Measurements from ENCODE around the gene HBS1L. TPM values are rescaled to one million over a fixed set of nuclear protein-coding genes. Genes with fewer than 3 reads are reported as not detected.

The HBS1L gene
- total RNA-seq, 1 experiment from 2014 or later = 89.4 TPM

- no peak for TF ChIP-seq CTCF (IDR thresholded peaks at IDR 0.05 in 2 of 3, conservative IDR thresholded peaks at IDR 0.05 in 1 of 3; ENCODE audit: borderline replicate concordance in 1 of 3, insufficient read depth in 1 of 3, low read depth in 2 of 3, low read length in 2 of 3)
These were observed 33.1 kb downstream of the HBS1L start (continued) for GRCh38 chr6:135021310-135022049.

GRCh38 chr6:135018941-135019340 lies 35.7 kb downstream of the HBS1L start:
- ChIA-PET CTCF (no interaction called here), RAD21 (ENCODE audit: low non-redundant PET in 1 of 2, low total read pairs in 2 of 2, uncharacterized antibody in 2 of 2, unreplicated experiment in 2 of 2) (no interaction called here), POLR2A (no interaction called here)
- peaks cover 61% of the 10 kb centered on the region for H3K79me2 ChIP-seq (ENCODE audit: insufficient read depth, low read length)
- ATAC-seq = no peak
- BruUV-seq (replicated peaks) = no TSS peak
- H3K9me3 ChIP-seq (ENCODE audit: control insufficient read depth in 1 of 2, insufficient read depth in 1 of 2, low read depth in 1 of 2, low read length in 2 of 2) = no peaks in the 10 kb centered on the region
- no peak overlapping the region for H2AFZ ChIP-seq (ENCODE audit: low read depth, low read length, poor library complexity, severe bottlenecking)
- H3K27ac ChIP-seq (ENCODE audit: low read depth, low read length) = no peak overlapping the region
- no peaks in the 10 kb centered on the region for H3K27me3 ChIP-seq (ENCODE audit: insufficient read depth, low read length)
- no peak for DNase-seq (ENCODE audit: low read depth, low spot score)
- no peak overlapping the region for H3K4me2 ChIP-seq (ENCODE audit: low read length)
- H4K20me1 ChIP-seq (ENCODE audit: insufficient read depth) = peaks cover 8% of the 10 kb centered on the region
- H3K4me1 ChIP-seq (ENCODE audit: control insufficient read depth in 1 of 2, insufficient read depth in 2 of 2, low read length in 2 of 2) = no peaks in the 10 kb centered on the region
- no peaks in the 10 kb centered on the region for H3K9me2 ChIP-seq (ENCODE audit: insufficient read depth)
- no peak overlapping the region for H3K9ac ChIP-seq (ENCODE audit: low read length)
- H3K36me3 ChIP-seq (ENCODE audit: control insufficient read depth in 1 of 2, insufficient read depth in 2 of 2, low read length in 2 of 2) = no peaks in the 10 kb centered on the region
- intact Hi-C loops (cut with micrococcal nuclease) = no loop called here
- H3K4me3 ChIP-seq (replicated peaks in 1 of 2; ENCODE audit: low read depth in 1 of 2, low read length in 2 of 2) = no peak overlapping the region
- no peak for TF ChIP-seq ELF1 (IDR thresholded peaks at IDR 0.05; ENCODE audit: borderline replicate concordance, low read depth)
- no peak for TF ChIP-seq POLR2A (IDR thresholded peaks at IDR 0.05; ENCODE audit: borderline replicate concordance, extremely low read depth, insufficient read depth, insufficient read length)
- no peak for TF ChIP-seq POLR2AphosphoS5 (IDR thresholded peaks at IDR 0.05; ENCODE audit: low read depth, low read length)
- TF ChIP-seq CEBPB (IDR thresholded peaks at IDR 0.05; ENCODE audit: low read depth) = no peak
- no peak for TF ChIP-seq TCF7L2 (IDR thresholded peaks at IDR 0.05; ENCODE audit: borderline replicate concordance, extremely low read depth, insufficient read depth, insufficient read length)
- no peak for TF ChIP-seq REST (IDR thresholded peaks at IDR 0.05; ENCODE audit: low read depth)
- no peak for TF ChIP-seq ZNF274 (IDR thresholded peaks at IDR 0.05; ENCODE audit: low read depth, low read length)
- TF ChIP-seq ATF3 (IDR thresholded peaks at IDR 0.05) = no peak
- no peak for TF ChIP-seq SIN3A (IDR thresholded peaks at IDR 0.05; ENCODE audit: low read depth)
- TF ChIP-seq FOSL1 (IDR thresholded peaks at IDR 0.05; ENCODE audit: low read depth) = no peak
- TF ChIP-seq CBX3 (IDR thresholded peaks at IDR 0.05; ENCODE audit: low read depth) = no peak
- no peak for TF ChIP-seq RAD21 (IDR thresholded peaks at IDR 0.05; ENCODE audit: low read depth)
- TF ChIP-seq EZH2 (IDR thresholded peaks at IDR 0.05) = no peak
- TF ChIP-seq SP1 (IDR thresholded peaks at IDR 0.05; ENCODE audit: low read depth) = no peak
- no peak for TF ChIP-seq CTCF (IDR thresholded peaks at IDR 0.05 in 2 of 3, conservative IDR thresholded peaks at IDR 0.05 in 1 of 3; ENCODE audit: borderline replicate concordance in 1 of 3, insufficient read depth in 1 of 3, low read depth in 2 of 3, low read length in 2 of 3)
- no peak for TF ChIP-seq EZH2phosphoT487 (IDR thresholded peaks at IDR 0.05; ENCODE audit: borderline replicate concordance)
